Parathyroid adenoma (tissue), 2 donors: ENCODE data around the gene PPIL6.

ENCODE experiments used
- H2AFZ ChIP-seq: fragments of 300-600 bp; sonication (generic); one replicate; pipeline ENCODE4 v1.7.0; 2017; ENCODE audit warnings: antibody characterized with exemption, mild to moderate bottlenecking
- H3K27ac ChIP-seq: fragments of 300-600 bp; sonication (generic); one replicate; pipeline ENCODE4 v1.7.0; 2017
- H3K27me3 ChIP-seq: fragments of 300-600 bp; sonication (generic); one replicate; pipeline ENCODE4 v1.7.0; 2017; ENCODE audit warnings: low read length; ENCODE audit not compliant: control insufficient read depth, insufficient read depth
- H3K36me3 ChIP-seq: fragments of 300-600 bp; sonication (generic); one replicate; pipeline ENCODE4 v1.7.0; 2017; ENCODE audit warnings: low read length; ENCODE audit not compliant: control insufficient read depth, insufficient read depth
- H3K4me1 ChIP-seq: fragments of 300-600 bp; sonication (generic); one replicate; pipeline ENCODE4 v1.7.0; 2017; ENCODE audit warnings: control low read depth
- H3K4me2 ChIP-seq: fragments of 300-600 bp; sonication (generic); one replicate; pipeline ENCODE4 v1.7.0; 2017; ENCODE audit warnings: low read length
- H3K4me3 ChIP-seq: fragments of 300-600 bp; sonication (generic); one replicate; pipeline ENCODE4 v1.7.0; 2017; ENCODE audit warnings: low read depth, low read length
- H3K79me2 ChIP-seq: fragments of 300-600 bp; sonication (generic); one replicate; pipeline ENCODE4 v1.7.0; 2017; ENCODE audit warnings: control low read depth
- H3K9ac ChIP-seq: fragments of 300-600 bp; sonication (generic); one replicate; pipeline ENCODE4 v1.7.0; 2017; ENCODE audit warnings: mild to moderate bottlenecking
- H3K9me3 ChIP-seq: fragments of 300-600 bp; sonication (generic); one replicate; pipeline ENCODE4 v1.7.0; 2017; ENCODE audit warnings: low read length; ENCODE audit not compliant: control insufficient read depth
- CTCF ChIP-seq: fragments of 300-600 bp; sonication (generic); IDR thresholded peaks from one replicate; pipeline ENCODE4 v1.7.0; 2017; ENCODE audit warnings: antibody characterized with exemption, mild to moderate bottlenecking
- donor health status: primary hyperparathyroidism.

PPIL6 gene

GRCh38 chr6:109448615-109449014, 8.2 kb upstream of the PPIL6 start:
- Histone ChIP-seq H3K36me3 (no peaks in the 10 kb centered on the region), H3K27ac (no peak overlapping the region)

GRCh38 chr6:109447878-109448555, 7.6 kb upstream of the PPIL6 start:
- TF ChIP-seq CTCF, result no peak
- H3K27ac ChIP-seq, result no peak overlapping the region
- no peaks in the 10 kb centered on the region for H3K27me3 ChIP-seq
- H3K4me3 ChIP-seq, result no peak overlapping the region
- H3K4me2 ChIP-seq, result no peak overlapping the region
- H2AFZ ChIP-seq, result no peak overlapping the region
- H3K9ac ChIP-seq, result no peak overlapping the region
- no peaks in the 10 kb centered on the region for H3K9me3 ChIP-seq
- H3K4me1 ChIP-seq, result peaks cover 4% of the 10 kb centered on the region
- no peaks in the 10 kb centered on the region for H3K36me3 ChIP-seq
- H3K79me2 ChIP-seq, result no peaks in the 10 kb centered on the region

More at GRCh38 chr6:109448615-109449014, 8.2 kb upstream of the PPIL6 start:
- Histone ChIP-seq H2AFZ (no peak overlapping the region), H3K4me1 (peaks cover 4% of the 10 kb centered on the region), H3K9ac (no peak overlapping the region), H3K4me3 (no peak overlapping the region), H3K27me3 (no peaks in the 10 kb centered on the region), H3K9me3 (no peaks in the 10 kb centered on the region), H3K79me2 (no peaks in the 10 kb centered on the region), H3K4me2 (no peak overlapping the region)
- no peak for TF ChIP-seq CTCF

- no peaks in the 10 kb centered on the region for H3K79me2 ChIP-seq
- H3K9me3 ChIP-seq, result no peaks in the 10 kb centered on the region
- no peaks in the 10 kb centered on the region for H3K36me3 ChIP-seq
- no peak overlapping the region for H3K27ac ChIP-seq
- H3K4me3 ChIP-seq, result no peak overlapping the region
- no peak for TF ChIP-seq CTCF
- H3K4me1 ChIP-seq, result peaks cover 12% of the 10 kb centered on the region
- H3K4me2 ChIP-seq, result no peak overlapping the region
- no peaks in the 10 kb centered on the region for H3K27me3 ChIP-seq
- no peak overlapping the region for H3K9ac ChIP-seq
- no peak overlapping the region for H2AFZ ChIP-seq
These were observed 6.7 kb upstream of the PPIL6 start for GRCh38 chr6:109447087-109447486.

GRCh38 chr6:109446541-109446940, 6.1 kb upstream of the PPIL6 start:
- peaks cover 17% of the 10 kb centered on the region for H3K4me1 ChIP-seq
- no peak overlapping the region for H3K9ac ChIP-seq
- H3K27ac ChIP-seq, result no peak overlapping the region
- H3K4me3 ChIP-seq, result no peak overlapping the region
- no peak overlapping the region for H2AFZ ChIP-seq
- H3K4me2 ChIP-seq, result no peak overlapping the region
- no peaks in the 10 kb centered on the region for H3K79me2 ChIP-seq
- no peaks in the 10 kb centered on the region for H3K9me3 ChIP-seq
- H3K27me3 ChIP-seq, result no peaks in the 10 kb centered on the region
- TF ChIP-seq CTCF, result no peak
- H3K36me3 ChIP-seq, result no peaks in the 10 kb centered on the region

- Histone ChIP-seq H3K36me3 (no peaks in the 10 kb centered on the region), H3K79me2 (no peaks in the 10 kb centered on the region), H3K27ac (no peak overlapping the region), H3K4me1 (peaks cover 19% of the 10 kb centered on the region), H3K4me2 (no peak overlapping the region), H2AFZ (no peak overlapping the region), H3K4me3 (no peak overlapping the region), H3K27me3 (no peaks in the 10 kb centered on the region), H3K9me3 (no peaks in the 10 kb centered on the region), H3K9ac (no peak overlapping the region)
- no peak for TF ChIP-seq CTCF
These were observed 5.6 kb upstream of the PPIL6 start for GRCh38 chr6:109446072-109446471.
